Hematopoietic multipotent progenitor cell treated with erythropoietin and hydrocortisone succinate and interleukin-3 and kit ligand, for 8 days (in vitro differentiated cells): Measurements from ENCODE around the gene FPR3.
A peak's percentile ranks its signal among the peaks of the same experiment; 100 is the strongest.
"Not testable (repeated sequence)": the region's sequence is repeated elsewhere in the genome, so short reads cannot be mapped to it uniquely, and the experiment has no call there.

ENCODE experiments used
- DNase-seq: peaks from one replicate; pipeline ENCODE4 v3.0.0-alpha.2; 2015

The FPR3 gene

GRCh38 chr19:51784109-51784785, 10.7 kb upstream of the FPR3 start:
- DNase-seq = no peak

- no peak for DNase-seq
These were observed 9.9 kb upstream of the FPR3 start for GRCh38 chr19:51784922-51785690.

GRCh38 chr19:51786646-51787494, 8.1 kb upstream of the FPR3 start:
- no peak for DNase-seq

- no peak for DNase-seq
These were observed 6.9 kb upstream of the FPR3 start for GRCh38 chr19:51788029-51788428.

GRCh38 chr19:51789061-51789795, 5.7 kb upstream of the FPR3 start:
- DNase-seq = no peak

- DNase-seq = no peak
These were observed 2.0 kb upstream of the FPR3 start for GRCh38 chr19:51792932-51793331.

- no peak for DNase-seq
These were observed 963 bp upstream of the FPR3 start for GRCh38 chr19:51793994-51794393.

- peak; percentile 72 for DNase-seq
These were observed 1.3 kb downstream of the FPR3 start for GRCh38 chr19:51796195-51796679.

GRCh38 chr19:51797480-51797879, 2.5 kb downstream of the FPR3 start:
- DNase-seq = no peak

GRCh38 chr19:51798062-51798461, 3.1 kb downstream of the FPR3 start:
- no peak for DNase-seq

- peak; percentile 45 for DNase-seq
These were observed 4.2 kb downstream of the FPR3 start for GRCh38 chr19:51799034-51799773.

- DNase-seq = no peak
These were observed 5.0 kb downstream of the FPR3 start for GRCh38 chr19:51799774-51800472.

GRCh38 chr19:51800473-51801244, 5.7 kb downstream of the FPR3 start:
- peak; percentile 89 for DNase-seq

- DNase-seq = no peak
These were observed 7.8 kb downstream of the FPR3 start for GRCh38 chr19:51802775-51803174.

GRCh38 chr19:51803519-51803918, 8.6 kb downstream of the FPR3 start:
- no peak for DNase-seq

GRCh38 chr19:51803967-51804366, 9.0 kb downstream of the FPR3 start:
- no peak for DNase-seq

GRCh38 chr19:51804789-51805188, 9.8 kb downstream of the FPR3 start:
- not testable (repeated sequence) for DNase-seq

GRCh38 chr19:51805396-51805795, 10.4 kb downstream of the FPR3 start:
- DNase-seq = not testable (repeated sequence)

GRCh38 chr19:51806571-51806970, 11.6 kb downstream of the FPR3 start:
- not testable (repeated sequence) for DNase-seq

- DNase-seq = no peak
These were observed 12.2 kb downstream of the FPR3 start for GRCh38 chr19:51807111-51807701.
